HG03521 (cell line): ENCODE data around the gene ANKRD37.
A peak's percentile ranks its signal among the peaks of the same experiment; 100 is the strongest.

ENCODE experiments used
- ATAC-seq: cut with Tn5 transposase; IDR thresholded peaks from one replicate; pipeline ENCODE4 v1.9.1; 2021; ENCODE audit warnings: mild to moderate bottlenecking, moderate library complexity; ENCODE audit not compliant: unreplicated experiment

The ANKRD37 gene

GRCh38 chr4:185379326-185380295, 17.0 kb upstream of the ANKRD37 start:
- no peak for ATAC-seq

- no peak for ATAC-seq
Measured at GRCh38 chr4:185380320-185380719, 16.3 kb upstream of the ANKRD37 start.

- no peak for ATAC-seq
Measured at GRCh38 chr4:185381288-185382196, 15.1 kb upstream of the ANKRD37 start.

- ATAC-seq, result no peak
Measured at GRCh38 chr4:185382754-185383153, 13.9 kb upstream of the ANKRD37 start.

- no peak for ATAC-seq
Measured at GRCh38 chr4:185383451-185383850, 13.2 kb upstream of the ANKRD37 start.

- ATAC-seq, result no peak
Measured at GRCh38 chr4:185384061-185384460, 12.6 kb upstream of the ANKRD37 start.

GRCh38 chr4:185384930-185385331, 11.7 kb upstream of the ANKRD37 start:
- no peak for ATAC-seq

- no peak for ATAC-seq
Measured at GRCh38 chr4:185387957-185388356, 8.7 kb upstream of the ANKRD37 start.

- no peak for ATAC-seq
Measured at GRCh38 chr4:185390941-185391340, 5.7 kb upstream of the ANKRD37 start.

GRCh38 chr4:185392156-185392555, 4.5 kb upstream of the ANKRD37 start:
- no peak for ATAC-seq

GRCh38 chr4:185394568-185395237, 1.9 kb upstream of the ANKRD37 start:
- no peak for ATAC-seq

- ATAC-seq, result no peak
Measured at GRCh38 chr4:185395238-185395955, 1.2 kb upstream of the ANKRD37 start, which contains the start of gene LRP2BP. Gene LRP2BP, minus strand, starts transcription at chr4:185395924. Its CDS starts 17,738 bp downstream, at chr4:185378186.

GRCh38 chr4:185395956-185396723, 501 bp upstream of the ANKRD37 start:
- peak; percentile 80 for ATAC-seq

GRCh38 chr4:185398618-185399017, 2.0 kb downstream of the ANKRD37 start:
- ATAC-seq, result no peak

GRCh38 chr4:185399466-185399865, 2.8 kb downstream of the ANKRD37 start:
- ATAC-seq, result no peak

GRCh38 chr4:185404031-185404430, 7.4 kb downstream of the ANKRD37 start:
- no peak for ATAC-seq

GRCh38 chr4:185405296-185405999, 8.8 kb downstream of the ANKRD37 start:
- ATAC-seq, result no peak

GRCh38 chr4:185408432-185408831, 11.8 kb downstream of the ANKRD37 start:
- ATAC-seq, result no peak

GRCh38 chr4:185411849-185412248, 15.2 kb downstream of the ANKRD37 start:
- no peak for ATAC-seq
